Stimulated activated CD8-positive, alpha-beta memory T cell treated with anti-CD3 and anti-CD28 coated beads, Interleukin-12 subunit alpha, Interleukin-12 subunit beta, amount 100 ng/mL, for 4 hours (primary cell): Measurements from ENCODE around the gene LRMDA.
"Not testable (repeated sequence)": the region's sequence is repeated elsewhere in the genome, so short reads cannot be mapped to it uniquely, and the experiment has no call there.

Source experiments
- DNase-seq: peaks from one replicate; pipeline ENCODE4 v3.0.0-alpha.2; 2020; ENCODE audit warnings: low read depth

Gene LRMDA

DNA sequence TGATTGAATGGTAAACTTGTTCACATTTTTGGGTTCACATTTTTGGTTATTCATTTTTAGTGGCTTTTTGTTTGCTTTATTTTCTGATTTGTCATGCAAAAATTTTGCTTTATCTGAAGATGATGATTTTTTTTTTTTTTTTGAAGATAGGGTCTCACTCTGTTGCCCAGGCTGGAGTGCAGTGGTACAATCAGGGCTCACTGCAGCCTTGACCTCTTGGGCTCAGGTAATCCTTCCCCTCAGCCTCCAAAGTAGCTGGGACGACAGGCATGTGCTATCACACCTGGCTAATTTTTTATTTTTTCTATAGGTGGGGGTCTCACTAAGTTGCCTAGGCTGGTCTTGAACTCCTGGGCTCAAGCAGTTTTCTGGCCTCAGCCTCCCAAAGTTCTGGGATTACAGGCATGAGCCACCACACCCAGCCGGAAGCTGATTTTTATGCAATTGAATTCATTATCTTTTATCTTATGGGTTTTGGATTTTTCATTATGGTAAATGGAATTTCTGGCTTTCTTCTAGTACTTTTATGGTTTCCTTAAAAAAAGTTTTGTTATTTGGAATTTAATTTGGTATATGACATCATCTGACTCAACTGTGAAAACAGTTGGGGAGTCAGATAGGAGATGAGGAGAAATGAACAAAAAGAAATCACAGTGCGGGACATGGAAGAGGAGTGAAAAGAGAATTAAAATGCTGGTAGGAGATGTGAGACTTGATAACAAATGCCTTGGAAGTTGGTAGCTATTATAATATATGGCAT is 158.7 kb downstream of the LRMDA start:
- DNase-seq = no peak

DNA sequence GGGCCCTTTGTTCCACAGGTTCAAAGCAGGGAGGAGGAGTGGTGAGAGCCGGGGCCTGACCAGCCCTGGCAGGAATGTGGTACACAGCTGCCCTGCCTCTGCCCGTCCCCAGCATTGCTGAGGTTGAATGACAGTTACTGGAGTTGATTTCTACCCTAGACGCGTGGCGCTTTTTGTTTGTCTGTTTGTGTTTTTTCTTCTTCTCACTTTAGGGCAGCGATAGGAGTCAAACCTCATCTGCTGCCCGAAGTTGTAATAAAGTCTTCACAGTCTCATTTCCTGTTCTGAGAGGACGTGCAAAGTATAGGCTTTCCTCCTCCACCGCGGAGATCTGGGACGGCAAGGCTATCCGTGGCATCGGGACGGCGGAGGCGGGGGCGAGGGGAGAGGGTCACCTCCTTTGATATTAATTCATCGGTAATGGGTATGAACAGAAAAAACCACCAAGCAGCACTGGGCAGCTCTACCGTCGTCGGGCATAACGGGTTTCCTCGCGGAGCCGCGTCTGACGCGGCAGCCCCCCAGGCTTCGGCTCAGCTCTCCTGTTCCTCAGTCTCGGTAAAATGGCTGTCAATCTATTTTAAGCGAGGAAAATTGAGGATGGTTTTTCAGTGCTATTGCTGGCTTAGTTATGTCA is 160.8 kb downstream of the LRMDA start:
- DNase-seq = no peak

DNA sequence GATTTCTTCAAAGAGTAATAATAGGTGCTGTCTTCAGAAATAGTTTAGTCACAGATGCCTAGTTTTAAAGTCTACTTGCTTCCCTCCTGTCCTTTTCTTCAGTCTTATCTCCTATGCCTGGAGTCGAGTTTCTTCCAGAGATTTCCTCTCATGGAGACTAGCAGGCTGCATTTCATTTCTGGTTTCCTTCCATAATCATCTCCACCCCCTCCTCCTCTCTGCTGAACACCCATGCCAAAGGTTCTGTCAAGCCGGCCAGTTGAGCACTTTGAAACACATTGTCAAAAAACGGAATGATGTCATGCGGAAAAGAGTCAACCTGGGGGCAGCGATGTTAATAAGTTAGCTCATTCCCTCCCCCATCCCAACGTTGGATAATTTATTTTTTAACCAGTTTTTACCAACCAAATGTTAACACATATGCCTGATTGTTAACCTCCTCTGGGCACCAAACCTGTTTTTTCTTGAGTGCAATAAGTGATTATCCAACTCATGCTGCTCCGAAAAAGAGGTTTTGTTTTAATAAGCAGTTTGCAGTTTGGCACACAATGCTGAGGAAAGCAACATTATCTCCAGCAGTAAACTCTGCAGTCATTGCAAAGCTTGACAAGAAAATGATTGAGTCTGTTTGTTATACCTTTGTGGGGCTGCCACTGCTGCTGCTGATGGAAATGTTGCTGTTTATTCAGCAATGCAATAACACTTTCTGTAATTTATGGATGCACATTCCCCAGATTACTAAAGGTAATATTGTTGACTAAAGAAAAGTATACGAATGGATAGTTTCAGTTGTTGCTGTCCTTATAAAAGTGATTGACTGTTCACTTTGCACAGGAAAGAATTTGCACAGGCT is 161.6 kb downstream of the LRMDA start:
- DNase-seq = no peak

DNA sequence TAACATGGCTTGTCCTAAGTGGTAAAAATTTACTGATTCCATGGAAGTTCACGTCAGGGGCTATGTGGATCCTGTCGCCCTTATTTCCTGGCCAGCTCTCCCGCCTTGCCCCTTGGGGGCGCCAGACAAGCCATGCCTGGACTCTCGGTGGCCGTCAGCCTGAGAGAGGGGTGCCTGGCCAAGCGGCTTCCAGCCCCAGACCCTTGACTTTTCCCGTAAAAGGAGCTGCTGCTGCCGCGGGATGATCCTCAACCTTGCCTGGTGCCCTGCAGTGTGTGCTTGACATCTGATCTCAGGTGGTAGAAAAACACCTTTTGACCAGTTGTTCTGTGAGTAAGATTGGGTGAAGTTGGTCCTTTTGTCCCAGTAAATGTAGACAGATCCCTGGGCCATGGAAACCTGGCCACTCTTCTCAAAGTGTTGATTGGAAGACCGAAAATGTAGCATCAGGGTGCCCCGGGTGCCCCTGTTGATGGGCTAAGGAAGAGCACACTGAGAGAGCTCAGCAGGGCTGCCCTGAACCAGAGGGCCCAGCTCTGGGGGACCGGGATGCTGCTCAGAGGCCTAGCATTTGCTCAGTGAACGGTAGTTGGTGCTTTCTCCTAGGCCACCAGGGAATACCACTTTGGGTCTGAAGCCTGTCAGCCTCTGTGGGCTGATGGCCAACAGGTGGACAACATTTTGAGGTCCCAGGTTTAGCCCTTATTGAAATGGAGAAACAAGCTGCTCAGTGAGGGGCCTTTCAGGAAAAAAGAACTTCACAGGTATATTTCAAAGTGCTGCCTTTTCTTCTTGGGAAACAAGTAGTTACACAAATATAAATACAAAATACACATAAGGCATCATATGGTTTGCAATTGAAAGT is 162.5 kb downstream of the LRMDA start:
- DNase-seq = no peak

DNA sequence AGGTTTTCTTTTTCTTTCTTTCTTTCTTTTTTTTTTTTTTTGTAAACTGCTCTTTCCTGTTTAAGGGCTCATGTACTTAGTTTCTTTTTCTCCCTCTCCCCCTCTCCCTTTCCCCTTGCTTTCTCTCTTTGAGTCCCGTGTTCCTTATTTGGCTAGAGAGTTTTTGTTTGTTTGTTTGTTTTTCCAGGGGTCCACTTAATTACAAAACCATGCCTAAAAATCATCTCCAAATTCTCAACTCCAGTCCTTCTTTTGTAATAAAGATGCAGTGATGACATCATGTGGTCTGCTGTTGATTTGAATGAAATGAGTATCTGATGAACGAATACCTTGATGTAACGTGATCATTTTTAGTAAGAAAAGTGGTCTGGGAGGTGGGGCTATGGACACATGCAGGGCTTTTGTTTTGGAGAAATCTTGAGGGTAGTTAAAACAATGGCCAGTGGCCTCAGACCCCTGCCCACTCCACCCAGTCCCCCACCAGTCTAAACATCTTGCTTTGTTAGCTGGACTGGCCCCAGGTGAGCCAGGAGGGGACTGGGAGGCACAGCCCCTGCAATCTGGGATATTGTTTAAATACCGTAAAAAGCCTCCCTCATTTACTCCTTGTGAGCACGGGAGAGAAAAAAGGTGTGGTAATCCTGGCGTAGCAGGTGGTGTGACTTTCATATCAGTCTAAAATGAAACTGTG is 165.7 kb downstream of the LRMDA start:
- DNase-seq = no peak

DNA sequence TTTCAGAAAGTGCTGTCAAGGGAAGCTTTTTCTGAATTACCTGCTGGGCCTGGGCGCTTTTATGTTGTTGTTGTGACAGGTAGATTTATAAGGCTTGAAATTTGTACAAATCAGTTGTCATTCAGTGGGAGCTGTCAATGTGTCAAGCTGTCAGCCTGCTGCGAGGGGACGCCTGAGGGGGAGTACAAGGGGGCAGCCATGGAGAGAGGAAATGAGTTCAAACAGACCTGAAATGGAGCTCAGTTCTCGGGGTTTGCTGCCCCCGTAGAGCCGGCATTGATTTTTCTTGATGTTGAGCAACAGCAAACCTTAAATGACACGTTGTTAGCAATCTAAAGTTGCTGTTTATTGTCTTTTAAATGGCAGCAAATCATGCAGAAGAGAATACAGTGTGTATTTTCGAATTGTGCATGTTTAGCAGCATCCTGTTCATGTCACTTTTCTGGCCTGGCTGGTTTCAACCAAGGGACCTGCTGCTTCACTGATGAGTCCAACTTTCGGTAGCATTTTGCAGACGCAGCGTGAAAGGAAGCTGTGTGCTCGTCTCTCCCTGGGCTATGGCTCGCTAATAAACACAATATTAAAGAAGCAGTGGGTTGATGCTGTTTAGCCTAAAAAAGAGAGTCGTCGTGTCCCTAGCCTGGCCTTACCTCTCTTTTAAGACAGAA is 166.5 kb downstream of the LRMDA start:
- DNase-seq = no peak

DNA sequence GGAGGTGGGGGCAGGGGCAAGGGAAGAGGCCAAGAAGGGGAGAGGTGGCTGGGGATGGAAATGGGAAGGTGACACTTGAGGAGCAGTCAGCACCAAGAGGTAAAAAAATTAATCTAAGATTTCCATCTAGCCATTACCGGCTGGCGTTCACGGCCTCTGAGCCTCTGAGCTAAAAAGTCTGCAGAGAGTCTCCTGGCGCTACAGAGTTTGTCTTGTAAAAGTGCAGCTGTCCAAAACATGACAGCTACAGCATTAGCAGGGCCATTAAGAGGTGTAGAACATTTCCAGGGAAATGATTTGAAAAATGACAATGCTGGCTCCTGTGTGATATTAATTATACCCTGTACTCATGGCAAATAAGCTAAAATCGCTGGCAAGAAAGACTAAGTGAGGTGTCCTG is 167.6 kb downstream of the LRMDA start:
- DNase-seq = no peak

DNA sequence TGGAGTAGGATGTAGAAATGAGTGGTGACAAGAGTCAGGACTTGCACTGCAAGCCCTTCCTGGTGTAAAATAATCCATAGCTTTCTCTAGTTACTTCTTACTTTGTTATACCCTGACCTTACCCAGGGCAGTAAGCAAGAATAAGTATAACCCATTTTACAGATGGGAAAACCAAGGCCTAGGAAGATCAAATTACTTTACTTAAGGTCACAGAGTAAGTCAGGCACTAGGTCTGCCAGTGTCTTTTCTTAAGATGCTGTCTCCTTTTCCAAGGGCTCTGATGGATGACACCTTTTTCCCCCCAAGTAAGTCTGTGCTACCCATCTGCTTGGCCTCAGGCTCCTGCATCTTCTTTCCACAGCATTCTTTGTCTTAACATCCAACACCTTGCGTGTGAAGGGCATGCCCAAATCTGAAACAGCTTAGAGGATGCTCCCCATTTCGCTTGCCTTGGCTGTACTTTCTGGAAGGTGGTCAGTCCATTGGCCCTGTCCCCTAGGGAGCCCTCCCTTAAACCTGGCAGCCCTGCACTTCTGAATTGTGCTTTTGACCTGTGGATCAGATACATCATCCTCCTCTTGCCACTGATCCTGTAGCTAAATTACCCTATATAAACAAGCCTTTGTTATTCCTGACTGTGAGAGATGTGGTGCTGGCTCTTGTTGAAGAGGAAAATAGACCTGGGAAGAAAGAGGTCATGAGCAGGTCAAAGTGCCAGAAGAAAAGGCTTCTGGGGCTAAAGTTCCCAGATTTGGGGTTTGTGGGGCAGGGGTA is 168.6 kb downstream of the LRMDA start:
- no peak for DNase-seq

DNA sequence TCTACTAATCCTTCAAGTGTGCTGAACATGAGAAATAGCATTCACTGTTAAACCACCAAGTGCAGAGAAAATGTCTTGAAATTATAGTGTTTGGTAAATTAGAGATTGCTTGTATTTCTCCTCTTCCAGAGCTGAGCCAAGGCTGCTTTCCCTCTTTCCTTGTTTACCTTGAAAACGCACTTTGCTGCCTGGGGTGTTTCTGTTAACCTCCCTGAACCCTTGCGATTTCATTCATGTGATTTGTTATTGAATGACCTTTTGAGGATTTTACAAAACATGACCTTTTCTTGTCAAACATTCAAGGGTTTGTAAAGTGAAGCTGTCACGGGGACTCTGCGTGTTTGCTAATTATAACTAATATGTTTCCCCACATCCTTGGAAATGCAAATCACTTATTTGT is 169.4 kb downstream of the LRMDA start:
- DNase-seq = no peak

DNA sequence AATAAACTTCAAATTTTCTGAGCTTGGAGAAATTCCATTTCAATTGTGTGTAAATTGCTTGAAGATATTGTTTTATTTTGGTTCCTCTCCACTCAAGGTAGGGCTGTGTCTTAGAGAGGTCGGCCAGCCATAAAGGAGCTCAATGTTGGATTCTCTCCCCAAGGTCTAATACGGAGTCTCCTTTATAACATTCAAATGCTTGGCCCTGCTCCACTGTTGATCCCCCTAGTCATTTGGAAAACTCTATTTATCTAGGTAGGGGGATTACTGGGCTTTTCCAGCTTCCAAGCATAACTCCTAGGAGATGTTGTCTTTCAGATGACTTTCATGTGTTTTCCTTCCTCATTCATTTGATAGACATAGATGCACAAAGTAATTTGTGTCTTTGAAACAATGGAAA is 170.9 kb downstream of the LRMDA start:
- DNase-seq = no peak

DNA sequence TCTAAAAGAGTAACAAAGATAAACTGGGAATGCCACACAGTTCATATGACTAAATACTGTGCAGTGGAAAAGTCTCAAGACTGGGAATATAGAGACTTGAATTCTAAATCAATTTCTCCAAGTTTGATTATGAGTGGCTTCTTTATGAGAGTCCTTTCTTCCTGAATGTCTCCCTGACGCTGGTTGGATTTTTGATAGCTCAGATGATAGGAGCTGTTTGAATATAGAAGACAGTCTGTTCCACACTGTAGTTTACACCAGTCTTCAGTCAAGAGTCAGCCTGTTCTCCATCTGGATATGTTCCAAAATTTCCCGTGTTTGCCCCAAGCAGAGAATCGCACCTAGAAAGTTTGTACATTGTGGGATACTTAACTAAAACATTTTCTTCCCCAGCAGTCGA is 173.7 kb downstream of the LRMDA start:
- DNase-seq = no peak

DNA sequence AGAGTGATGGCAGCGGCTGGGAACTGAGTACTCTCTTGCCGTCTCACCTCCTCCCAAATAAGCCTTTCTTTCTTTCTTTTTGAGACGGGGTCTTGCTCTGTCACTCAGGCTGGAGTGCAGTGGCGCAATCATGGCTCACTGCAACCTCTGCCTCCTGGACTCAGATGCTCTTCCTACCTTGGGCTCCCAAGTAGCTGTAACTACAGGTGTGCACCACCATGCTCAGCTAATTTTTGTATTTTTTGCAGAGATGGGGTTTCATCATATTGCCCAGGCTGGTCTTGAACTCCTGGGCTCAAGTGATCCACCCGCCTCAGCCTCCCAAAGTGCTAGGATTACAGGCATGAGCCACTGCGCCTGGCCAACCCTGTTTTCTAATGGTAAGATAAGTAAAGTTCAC is 174.4 kb downstream of the LRMDA start:
- not testable (repeated sequence) for DNase-seq

DNA sequence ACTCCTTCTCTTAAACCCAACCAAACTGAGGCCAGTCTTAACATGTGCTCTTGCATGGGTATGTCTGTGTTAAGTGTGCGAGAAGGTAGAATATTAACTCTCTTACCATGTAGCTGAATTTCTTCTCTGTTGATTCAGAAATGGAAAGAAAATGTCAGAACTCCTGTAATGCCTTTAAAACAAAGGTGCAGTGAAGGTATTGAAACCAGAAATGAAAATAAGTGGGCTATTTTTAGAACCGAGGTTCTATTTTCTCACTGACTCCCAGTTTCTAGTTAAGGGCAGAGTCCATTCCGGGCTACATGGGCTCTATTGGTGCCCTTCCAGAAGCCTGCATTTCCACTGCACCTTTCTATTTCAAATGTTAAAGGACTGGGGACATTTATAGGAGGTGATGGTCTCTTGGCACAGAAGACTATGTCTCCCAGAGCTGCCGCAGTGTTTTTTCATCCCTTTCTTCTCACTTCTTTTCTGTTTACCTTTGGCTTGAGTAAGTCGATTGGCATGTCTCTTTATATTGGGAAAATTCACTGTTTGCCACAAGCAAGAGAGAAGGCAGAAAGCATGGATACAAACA is 174.9 kb downstream of the LRMDA start:
- no peak for DNase-seq

DNA sequence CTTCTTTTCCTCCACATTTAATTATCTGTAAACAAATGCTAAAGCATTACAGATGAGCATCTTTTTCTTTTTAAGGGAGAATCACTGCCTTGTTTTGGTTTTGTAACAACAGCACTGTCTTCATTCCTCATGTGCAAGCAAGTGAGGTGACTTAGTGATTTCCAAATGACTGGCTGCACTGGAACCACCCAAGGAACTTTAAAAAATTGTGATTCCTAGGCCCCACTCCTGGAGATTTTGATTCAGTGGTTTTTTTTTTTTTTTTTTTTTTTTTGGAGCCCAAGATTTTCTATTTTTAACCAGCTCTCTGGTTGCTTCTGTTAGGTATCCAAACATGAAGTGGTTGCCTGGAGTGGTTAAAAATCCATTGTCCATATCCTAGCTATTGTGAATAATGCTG is 176.2 kb downstream of the LRMDA start:
- DNase-seq = no peak

DNA sequence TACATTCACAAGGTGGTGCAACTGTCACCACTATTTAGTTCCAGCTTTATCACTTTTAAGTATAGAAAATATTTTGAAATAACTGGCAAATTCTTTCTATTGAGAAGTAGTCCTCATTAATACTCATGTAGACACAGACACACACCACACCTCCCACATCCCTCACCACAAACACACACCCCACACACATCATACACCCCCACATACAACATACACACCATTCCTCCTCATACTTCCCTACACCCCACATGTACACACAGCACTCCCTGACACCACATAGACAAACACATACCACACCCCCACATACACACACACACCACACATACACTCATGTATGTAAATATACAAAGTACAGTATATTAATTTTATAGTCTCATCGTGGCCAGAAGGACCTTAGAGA is 178.8 kb downstream of the LRMDA start:
- no peak for DNase-seq

DNA sequence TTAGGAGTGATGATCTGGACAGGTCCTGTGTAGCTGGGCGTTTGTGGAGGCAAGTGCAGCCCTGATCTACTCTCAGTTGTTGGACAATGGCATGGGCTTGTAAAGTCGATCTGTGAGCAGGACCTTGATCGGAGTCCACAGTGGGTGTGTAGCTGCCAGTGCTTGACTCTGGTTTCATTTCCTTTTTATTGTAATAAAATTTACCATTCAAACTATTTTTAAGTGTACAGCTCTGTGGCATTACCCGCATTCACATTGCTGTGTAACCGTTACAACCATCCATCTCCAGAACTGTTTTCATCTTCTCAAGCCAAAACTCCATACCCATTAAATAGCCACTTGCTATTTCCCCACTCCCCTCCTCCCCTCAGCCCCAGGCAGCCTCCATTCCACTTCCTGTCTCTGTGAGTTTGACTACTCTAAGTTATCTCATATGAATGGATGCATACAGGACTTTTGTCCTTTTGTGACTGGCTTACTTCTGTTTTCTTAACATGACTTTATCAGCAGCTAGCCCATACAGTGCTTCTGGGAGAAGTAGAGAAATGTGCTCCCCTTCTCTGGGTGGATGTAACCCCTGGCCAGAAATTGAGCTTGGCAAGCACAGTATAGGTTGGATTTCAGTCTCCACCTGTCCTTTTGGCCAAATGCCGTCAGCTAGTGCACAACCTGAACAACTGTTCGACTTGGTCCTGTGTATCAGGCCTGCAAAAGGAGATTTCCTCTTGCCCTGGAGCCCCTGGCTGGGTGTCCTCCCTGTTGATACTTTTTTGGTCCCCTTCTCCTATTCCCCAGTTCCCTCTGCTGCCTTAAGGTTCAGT is 180.0 kb downstream of the LRMDA start:
- no peak for DNase-seq

DNA sequence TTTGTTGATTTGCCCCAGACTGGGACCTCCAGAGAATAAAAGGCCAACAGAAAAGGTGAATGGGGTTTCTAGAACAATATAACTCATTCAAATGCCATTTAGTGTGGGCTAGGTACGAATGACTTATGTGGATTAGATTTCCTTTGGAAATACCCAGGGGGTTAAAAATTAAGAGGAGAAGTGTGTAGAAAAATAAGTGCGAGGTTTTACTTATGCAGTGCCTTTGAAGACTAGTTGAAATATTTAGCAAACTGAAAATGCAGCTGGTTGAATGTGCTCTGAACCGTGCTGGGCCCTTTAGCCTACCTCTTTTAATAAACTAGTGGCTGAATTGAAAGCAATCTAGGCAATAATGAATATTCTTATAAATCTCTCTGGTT is 180.6 kb downstream of the LRMDA start:
- no peak for DNase-seq

DNA sequence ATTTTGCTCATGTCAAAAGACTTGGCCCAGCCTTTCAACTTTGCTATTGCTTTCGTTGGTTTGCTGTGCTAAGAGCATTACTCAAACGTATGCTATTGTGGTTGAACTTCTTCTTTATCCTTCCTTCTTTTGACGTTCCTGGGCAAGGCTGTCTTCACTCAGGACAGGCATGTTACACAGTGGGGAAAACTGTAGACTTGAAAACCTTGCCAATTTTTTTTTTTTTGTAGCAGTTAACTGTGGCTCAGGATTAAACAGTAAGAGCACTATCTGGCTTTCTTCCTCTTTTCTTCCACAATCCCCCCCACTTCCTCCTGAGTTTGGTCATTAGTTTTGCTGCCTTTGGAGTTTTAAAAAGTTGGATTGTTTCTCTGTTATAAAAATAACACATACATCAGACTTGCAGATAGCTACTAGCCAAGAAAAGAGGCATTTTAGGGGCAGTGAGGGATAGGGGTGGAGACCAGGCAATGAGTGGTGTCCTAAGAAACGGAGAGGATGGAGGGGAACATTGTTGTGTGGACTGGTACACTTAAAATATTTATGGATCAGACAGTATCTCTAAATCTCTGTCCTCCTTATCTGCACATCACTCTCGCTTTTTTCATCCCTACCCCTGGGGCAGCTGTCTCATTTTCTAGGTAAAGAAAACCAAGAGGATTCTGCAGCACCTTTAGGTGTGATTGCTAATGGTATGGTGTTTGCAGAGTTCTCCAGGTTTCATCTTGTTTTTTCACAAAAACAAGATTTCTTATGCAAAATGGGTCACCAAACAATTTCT is 181.7 kb downstream of the LRMDA start:
- no peak for DNase-seq
